Hypothalamus (tissue), 51 donors: ENCODE measurements around the gene FOXD4.
"Not testable (repeated sequence)": the region's sequence is repeated elsewhere in the genome, so short reads cannot be mapped to it uniquely, and the experiment has no call there.

Experiments
- DNase-seq, 51 donors: peaks; one replicate each; lab custom pipeline; 2025; lab: John Stamatoyannopoulos, UW

The FOXD4 gene

DNA sequence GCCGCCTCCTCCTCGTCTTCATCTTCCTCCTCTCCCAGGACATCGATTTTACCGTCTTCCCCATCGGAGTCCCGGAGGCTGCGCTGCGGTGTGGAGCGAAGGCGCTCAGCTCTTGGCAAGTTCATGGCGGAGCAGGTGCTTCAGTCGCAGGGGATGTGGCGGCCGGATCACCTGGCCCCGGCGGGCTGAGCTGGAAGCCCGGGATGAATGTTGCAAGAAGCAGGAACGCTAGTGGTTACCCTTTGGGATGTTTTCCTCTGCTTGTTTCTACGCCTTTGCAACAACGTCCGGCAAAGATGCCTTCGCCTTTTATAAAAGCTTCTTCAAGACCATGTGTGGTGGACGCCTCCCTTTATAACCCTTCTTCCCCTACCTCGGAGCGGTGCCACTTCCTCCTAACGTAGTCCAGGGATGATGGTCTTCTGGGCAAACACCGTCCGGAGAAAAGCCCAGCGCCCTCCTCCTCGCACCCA lies at the start of gene FOXD4:
Gene FOXD4 (minus strand): TSS at position 423 of the 473 bp plus-strand sequence. CDS start 298 bp downstream, at position 125.
- DNase-seq, result not testable (repeated sequence)

GRCh38 chr9:159871-160270 lies 41.7 kb upstream of the FOXD4 start:
- not testable (repeated sequence) for DNase-seq

DNA sequence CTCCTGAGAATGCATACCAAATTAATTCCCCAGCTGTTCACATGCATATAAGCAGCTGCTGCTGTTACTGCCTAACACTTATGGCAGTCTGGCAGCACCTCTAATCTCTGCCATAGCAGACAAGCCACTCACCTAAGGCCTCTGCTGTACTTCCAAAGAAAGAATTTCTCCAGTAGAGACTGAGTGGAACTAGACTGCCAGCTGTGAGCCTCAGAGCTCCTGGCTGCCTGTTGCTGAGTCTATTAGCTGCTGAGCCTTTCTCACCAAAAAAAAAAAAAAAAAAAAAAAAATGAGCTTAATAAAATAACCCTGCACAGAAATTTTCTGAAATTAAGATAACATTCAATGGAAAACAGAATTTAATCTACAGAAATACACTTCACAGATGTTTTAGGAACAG lies 33.0 kb upstream of the FOXD4 start:
- not testable (repeated sequence) for DNase-seq

GRCh38 chr9:139880-140279 lies 21.7 kb upstream of the FOXD4 start:
- not testable (repeated sequence) for DNase-seq

GRCh38 chr9:117144-117994 lies 848 bp downstream of the FOXD4 start:
- DNase-seq, result not testable (repeated sequence)

DNA sequence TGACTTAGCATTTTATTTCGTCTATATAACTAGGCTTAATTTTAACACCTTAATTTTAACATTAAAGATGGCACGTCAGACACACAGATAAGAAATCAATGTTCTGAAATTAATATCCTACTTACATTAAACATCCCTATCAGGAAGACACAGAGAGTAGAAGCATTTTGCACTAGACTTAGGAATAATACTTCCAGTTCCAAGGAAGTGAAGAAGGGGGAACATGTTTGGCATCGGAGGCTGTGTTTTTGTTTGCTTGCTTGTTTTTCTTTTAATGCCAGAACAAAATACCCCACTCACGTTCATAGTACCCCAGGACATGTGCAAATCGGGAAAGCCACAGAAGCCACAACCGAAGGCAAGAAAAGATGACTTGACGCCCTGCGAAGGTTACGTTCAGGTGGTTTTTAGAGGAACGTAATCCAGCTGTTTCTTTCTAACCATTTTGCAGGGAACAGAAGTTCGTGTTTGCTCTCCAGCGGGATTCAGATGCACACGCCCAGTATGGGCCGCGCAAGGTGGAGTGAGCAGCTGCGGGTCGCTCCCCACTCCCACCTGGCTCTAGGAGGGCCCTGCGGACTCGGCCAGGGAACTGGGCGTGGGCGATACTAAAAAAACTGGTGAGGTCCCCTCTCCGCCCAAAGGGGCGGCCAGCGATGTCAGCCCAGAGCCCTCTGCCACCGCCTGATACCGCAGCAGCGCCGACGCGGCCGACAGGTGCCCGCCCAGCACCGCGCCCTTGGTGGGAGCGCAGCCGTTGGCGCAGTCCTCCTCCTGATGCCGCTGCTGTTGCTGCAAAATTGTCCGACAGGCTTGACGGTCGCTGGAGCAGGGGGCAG lies 1.8 kb downstream of the FOXD4 start:
- DNase-seq, result not testable (repeated sequence)

GRCh38 chr9:115118-115451 lies 3.1 kb downstream of the FOXD4 start:
- not testable (repeated sequence) for DNase-seq

DNA sequence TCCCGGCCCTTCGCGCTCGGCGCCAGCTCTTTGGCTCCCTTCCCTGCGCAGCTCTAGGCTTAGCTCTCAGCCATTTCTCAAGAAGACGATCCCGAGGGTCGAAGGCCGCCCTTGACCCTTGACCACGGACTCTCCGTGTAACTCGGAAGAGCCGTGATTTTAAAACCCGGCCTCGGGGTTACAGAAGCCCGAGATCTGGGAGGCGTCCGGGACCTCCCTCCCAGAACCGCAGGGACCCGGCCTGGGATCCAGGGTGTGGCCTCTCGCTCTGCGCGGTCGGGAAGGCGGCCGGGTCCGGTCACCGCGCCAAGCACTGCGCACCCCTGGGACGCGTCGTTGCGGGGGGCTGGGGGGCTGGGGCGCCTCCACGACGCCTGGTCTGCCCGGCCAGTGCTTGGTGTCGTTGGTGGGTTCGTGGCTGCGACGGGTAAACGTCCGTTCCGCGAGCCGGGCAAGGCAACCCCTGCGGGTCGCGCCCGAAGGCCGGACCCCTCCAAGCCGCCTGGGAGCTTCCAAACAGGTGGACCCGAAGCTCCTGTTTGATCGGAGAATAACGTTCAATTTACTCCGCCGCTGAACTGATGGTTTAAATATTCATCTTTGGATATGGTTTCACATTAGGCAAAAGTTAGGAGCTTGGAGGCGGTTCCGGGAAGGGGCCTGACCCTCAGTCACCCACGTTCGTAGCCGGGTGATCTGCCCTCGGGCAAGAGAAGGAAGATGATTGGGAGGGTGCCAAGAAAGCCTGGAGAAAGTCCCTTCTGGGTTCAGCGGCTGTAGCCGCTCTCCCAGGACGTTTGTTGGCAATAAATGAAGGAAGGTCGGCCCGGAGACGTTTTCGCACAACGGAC lies 3.7 kb downstream of the FOXD4 start:
- DNase-seq, result not testable (repeated sequence)

- not testable (repeated sequence) for DNase-seq
These were observed 4.5 kb downstream of the FOXD4 start for GRCh38 chr9:113468-114266.

- not testable (repeated sequence) for DNase-seq
These were observed 5.4 kb downstream of the FOXD4 start for GRCh38 chr9:112589-113467.

GRCh38 chr9:110672-111071 lies 7.5 kb downstream of the FOXD4 start:
- not testable (repeated sequence) for DNase-seq

- DNase-seq, result not testable (repeated sequence)
These were observed 8.7 kb downstream of the FOXD4 start for GRCh38 chr9:109540-109939.

DNA sequence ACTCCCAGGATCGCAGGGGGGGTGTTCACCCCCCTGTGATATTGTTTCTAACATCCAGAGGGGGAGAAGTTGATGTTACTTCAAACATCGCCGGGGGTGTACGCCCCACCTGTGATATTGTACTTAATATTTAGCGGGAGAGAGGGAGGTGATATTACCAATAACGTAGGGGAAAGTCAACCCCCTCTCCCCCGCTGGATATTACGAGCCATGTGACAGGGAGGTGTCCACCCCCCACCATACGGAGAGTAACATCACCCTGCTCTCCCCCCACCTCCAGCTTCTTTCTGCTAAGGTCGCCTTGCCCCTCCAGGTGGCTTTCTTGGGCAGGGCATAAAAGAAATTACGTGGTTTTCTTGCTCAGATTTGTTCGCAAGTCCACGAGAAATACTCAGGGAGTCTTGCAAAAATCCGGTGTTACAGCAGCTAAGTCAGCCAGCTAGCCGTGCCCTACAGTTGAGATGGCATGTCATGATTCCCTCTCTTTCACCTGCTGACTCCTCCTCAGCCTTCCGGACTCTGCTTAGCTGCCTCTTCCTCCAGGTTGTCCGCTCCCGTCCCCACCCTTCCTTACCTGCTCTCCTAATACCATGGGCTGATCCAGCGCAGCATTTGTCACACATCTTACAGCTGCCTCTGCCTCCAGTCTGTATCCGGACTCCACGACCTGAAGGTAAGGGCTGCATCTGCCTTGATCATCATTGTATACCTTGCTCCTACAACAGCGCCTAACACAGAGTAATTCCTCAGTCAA lies 9.3 kb downstream of the FOXD4 start:
- not testable (repeated sequence) for DNase-seq

GRCh38 chr9:105991-106390 lies 12.2 kb downstream of the FOXD4 start:
- DNase-seq, result not testable (repeated sequence)

DNA sequence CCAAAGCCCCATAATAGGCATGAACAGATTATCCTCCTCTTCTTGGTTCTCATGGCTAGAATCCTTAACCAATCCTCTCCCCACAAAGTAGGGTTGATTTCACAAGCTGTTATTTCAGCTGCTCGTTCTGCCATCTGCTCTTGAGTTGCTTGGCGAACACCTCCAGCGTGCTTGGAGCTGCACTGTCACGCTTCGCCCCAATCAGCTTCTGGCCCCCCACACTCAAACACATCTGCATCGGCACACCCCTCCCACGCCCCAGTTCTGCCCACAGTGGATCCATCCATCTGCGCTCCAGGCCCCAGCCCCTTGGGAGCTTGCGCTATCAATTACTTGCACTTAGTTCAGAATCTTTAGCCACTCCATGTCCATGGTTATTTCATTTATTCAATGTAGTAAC lies 17.8 kb downstream of the FOXD4 start:
- DNase-seq, result not testable (repeated sequence)

GRCh38 chr9:99867-100266 lies 18.4 kb downstream of the FOXD4 start:
- not testable (repeated sequence) for DNase-seq

- not testable (repeated sequence) for DNase-seq
These were observed 19.4 kb downstream of the FOXD4 start for GRCh38 chr9:98775-99174.

DNA sequence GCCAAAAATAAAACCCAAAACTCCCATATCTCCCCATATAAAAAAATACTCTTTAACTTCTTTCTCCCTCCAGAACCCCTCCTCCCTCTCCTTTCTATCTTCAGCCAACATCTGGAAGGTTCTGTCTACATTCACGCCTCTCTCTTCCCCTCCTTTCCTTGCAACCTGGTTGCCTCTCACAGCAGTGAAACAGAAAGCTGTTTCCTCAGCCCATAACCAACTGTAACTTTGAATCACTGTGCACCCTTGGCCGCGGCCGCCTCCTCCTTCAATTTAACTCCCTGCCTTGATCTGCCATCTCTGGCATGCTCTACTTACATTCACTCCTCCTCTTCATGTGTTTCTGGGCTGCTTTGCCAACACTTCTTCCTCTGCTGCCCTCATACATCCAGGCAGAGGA lies 23.2 kb downstream of the FOXD4 start:
- DNase-seq, result not testable (repeated sequence)
